VCaP (cell line): ENCODE results near the gene FMN2.

Experiments
- H3K27ac ChIP-seq: fragments of 450-650 bp; 2 replicates; pipeline ENCODE4 v1.5.1; 2017
- CTCF ChIP-seq: fragments of 450-650 bp; conservative IDR thresholded peaks from 2 replicates; pipeline ENCODE4 v1.5.1; 2017; ENCODE audit warnings: mild to moderate bottlenecking, moderate library complexity

The FMN2 gene

GRCh38 chr1:240457203-240457602, 365.5 kb downstream of the FMN2 start:
- H3K27ac ChIP-seq, result no peak overlapping the region
- no peak for TF ChIP-seq CTCF

GRCh38 chr1:240462277-240462676, 370.6 kb downstream of the FMN2 start:
- no peak for TF ChIP-seq CTCF
- no peak overlapping the region for H3K27ac ChIP-seq

- no peak overlapping the region for H3K27ac ChIP-seq
- TF ChIP-seq CTCF, result no peak
Observed at GRCh38 chr1:240462766-240463395, 371.2 kb downstream of the FMN2 start.

- TF ChIP-seq CTCF, result no peak
- no peak overlapping the region for H3K27ac ChIP-seq
Observed at GRCh38 chr1:240464099-240464498, 372.4 kb downstream of the FMN2 start.

- no peak for TF ChIP-seq CTCF
- no peak overlapping the region for H3K27ac ChIP-seq
Observed at GRCh38 chr1:240465531-240465940, 373.9 kb downstream of the FMN2 start.

- no peak for TF ChIP-seq CTCF
- no peak overlapping the region for H3K27ac ChIP-seq
Observed at GRCh38 chr1:240466509-240466908, 374.8 kb downstream of the FMN2 start.

GRCh38 chr1:240467895-240468294, 376.2 kb downstream of the FMN2 start:
- peak overlapping the region; percentile 37 for H3K27ac ChIP-seq
- TF ChIP-seq CTCF, result no peak
